HG02571 (cell line): ENCODE data around the gene DDX54.
"Not testable (repeated sequence)": the region's sequence is repeated elsewhere in the genome, so short reads cannot be mapped to it uniquely, and the experiment has no call there.

Experiments used
- ATAC-seq: cut with Tn5 transposase; IDR thresholded peaks from one replicate; pipeline ENCODE4 v1.9.1; 2021; ENCODE audit warnings: mild to moderate bottlenecking, moderate library complexity; ENCODE audit not compliant: unreplicated experiment

Gene DDX54

DNA sequence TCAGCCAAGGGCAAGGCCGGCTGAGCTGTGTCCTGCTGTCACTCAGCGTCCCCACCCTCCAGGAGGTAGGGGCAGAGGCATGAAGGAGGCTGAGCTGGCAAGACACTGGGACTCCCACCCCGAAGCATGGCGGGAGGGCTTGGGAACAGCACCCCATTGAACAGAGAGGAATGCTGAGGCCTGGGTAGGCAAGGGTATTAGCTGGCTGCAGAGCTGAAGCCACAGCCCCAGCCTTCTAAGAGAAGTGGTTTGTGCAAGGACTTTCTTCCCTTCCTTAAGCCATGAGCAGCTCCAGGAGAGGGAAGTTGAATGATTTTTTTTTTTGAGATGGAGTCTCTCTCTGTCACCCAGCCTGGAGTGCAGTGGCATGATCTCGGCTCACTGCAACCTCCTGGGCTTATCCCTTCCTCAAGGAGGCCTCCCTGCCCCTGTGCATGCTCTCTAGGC lies 42.4 kb downstream of the DDX54 start:
- ATAC-seq: no peak

- no peak for ATAC-seq
Observed at GRCh38 chr12:113142173-113142885, 42.9 kb downstream of the DDX54 start.

DNA sequence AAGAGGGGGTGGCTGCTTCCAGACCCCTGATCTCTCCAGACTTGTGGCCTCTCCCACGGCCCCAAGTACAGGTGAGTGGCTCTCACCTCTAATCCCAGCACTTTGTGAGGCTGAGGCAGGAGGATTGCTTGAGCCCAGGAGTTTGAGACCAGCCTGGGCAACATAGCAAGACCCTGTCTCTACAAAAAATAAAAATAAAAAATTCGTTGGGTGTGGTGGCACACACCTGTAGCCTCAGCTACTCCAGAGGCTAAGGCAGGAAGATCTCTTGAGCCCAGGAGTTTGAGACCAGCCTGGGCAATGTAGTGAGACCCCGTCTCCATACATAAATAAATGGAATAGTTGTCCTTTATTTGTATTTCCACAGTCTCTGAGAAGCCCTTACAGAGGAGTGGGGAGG lies 43.6 kb downstream of the DDX54 start:
- ATAC-seq: not testable (repeated sequence)

- ATAC-seq: no peak
Observed at GRCh38 chr12:113140706-113141105, 44.6 kb downstream of the DDX54 start.

DNA sequence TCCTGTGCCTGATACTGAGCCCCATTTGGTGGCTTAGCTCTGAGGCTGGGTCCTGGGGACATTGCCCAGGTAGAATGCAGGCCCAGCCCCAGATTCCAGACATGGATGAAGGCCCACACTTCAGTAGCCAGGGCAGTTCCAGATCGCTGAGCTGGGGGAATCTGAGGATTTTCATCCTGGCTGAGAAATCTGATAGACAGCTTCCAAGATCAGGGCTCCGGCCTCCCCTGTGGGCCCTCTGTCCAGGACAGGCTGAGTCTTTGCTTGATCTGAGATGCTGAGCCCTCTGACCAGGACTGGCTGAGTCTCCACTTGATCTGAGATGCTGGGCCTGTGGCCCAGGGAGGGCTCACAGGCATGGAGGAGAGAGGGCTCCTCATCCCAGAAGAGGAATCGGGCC lies 46.5 kb downstream of the DDX54 start:
- no peak for ATAC-seq

DNA sequence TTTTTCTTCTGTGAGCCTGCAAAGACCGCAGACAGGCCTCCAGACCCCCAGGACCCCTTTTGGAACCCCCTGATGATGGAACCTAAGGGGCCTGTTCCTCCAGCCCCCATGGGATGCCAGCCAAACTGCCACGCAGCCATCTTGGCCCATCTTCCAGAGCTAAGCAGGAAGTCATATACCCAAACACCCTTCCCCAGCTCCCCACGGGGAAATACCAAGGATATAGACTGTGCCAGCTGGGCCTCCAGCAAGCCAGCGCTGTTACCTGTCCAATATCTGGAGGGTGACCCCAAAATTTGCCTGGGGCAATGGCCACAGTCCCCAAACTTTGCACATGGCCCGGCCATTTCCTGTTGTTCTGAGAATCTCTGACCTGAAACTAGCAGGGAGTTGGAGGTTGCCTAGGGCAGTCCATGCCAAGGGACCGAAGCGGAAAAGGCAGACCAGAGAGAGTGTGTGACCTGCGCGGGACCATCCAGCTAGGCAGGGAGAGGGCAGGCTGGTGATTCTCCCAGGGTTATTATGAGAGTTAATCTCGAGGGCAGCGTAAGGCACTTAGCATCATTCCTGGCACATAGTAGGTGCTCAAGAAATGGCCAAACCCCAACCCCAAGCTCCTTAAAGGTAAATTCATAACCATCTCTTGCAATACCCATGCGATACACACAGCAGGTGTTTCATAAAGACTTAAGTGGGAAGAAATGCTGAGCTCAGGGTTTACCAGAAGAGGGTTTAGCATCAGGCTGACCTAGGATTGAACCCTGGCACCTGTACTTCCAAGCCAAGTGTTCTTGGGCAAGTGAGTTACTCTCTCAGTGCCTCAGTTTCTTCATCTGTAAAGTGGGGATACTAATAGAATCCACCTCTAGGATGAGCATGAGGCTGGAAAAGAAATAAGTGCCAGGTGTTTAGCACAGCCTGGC lies 47.2 kb downstream of the DDX54 start:
- ATAC-seq: no peak

GRCh38 chr12:113136990-113137511 lies 48.2 kb downstream of the DDX54 start:
- no peak for ATAC-seq

- no peak for ATAC-seq
Observed at GRCh38 chr12:113136128-113136989, 48.9 kb downstream of the DDX54 start.

DNA sequence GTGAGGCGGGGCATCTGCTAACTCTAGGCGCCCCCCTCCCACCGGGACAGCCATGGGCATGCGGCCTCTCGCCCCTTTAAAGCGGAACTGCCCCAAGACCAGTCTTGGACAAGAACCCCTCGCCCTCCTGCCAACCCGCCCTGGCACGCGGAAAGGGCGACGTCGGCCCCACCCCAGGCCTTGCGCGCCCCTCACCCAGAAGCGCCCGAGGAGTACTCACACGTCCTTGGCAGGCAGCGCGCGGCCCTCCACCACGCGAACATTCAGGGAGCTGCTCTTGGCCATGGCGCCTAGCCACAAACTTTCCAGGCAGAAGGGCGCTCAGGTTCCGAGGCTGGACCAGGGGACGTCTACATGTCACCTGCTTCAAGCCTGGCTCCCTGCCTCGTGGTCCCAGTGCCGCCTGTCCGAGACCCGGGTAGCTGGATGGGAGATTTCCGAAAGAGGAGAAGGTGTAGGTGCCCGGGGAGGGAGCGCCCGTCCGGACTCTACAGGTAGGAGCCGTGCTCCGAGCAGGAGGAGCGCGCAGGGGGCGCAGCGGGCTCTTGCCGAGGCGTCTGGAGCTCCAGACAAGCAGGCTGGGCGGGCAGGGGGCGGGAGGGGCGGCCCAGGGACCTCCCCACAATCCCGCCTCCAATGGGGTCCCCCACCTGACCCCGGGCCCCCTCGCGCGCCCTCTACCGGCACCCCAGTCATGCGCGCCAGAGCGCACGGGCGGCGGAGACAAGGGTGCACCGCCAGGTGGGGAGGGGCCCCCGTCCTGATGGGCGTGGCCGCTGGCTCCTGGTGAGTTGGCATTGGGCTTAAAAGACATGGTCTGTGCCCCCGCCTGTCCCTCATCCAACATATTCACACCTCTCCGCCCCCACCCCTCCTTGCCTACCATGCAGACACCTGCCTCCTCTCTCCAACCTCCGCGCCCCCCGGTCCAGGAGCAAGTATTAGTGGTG lies 49.8 kb downstream of the DDX54 start, which contains the start of gene RASAL1:
RASAL1 (minus strand) TSS at position 584 of the 950 bp plus-strand sequence; CDS start at position 285, 299 bp downstream.
- no peak for ATAC-seq

DNA sequence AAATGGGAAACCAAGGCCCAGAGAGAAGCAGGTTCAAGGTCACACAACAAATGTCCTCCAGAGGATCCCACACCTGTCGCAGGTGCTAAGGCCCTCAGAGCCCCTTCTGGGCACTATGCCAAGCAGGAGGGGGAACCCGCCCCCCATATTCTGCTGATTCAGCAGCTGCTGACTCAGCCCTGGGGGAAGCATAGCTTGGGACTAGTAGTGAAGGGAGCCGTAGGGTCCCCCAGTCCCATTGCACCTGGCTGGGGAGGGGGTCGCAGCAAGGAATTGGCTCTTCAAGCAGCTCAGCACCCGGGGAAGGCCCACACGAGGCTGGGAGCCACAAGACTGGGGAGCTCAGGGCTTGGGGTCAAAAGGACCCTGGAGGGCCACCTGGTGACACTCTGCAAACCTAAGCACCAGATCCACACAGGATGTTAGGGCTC lies 50.7 kb downstream of the DDX54 start:
- ATAC-seq: no peak

DNA sequence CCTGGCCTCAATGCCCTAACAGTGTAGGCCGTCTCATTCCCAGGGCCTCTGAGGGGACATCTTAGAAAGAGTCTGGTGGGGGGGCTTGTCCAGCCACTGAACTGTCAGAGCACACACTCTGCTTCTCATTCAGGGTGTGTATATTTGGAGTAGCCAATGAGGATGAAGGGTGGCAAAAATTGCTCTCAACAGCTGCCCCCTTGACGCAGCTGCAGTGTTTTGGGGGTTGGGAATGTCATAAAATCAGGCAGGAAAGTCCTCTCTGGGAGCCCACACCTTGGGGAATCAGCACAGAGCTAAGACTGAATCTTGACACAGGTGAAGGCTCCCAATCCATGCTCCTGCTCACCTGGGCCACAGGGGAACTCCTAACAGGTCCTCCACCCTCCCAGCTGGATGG lies 51.2 kb downstream of the DDX54 start:
- ATAC-seq: no peak

GRCh38 chr12:113133666-113134065 lies 51.6 kb downstream of the DDX54 start:
- ATAC-seq: no peak

GRCh38 chr12:113133036-113133435 lies 52.2 kb downstream of the DDX54 start:
- no peak for ATAC-seq

DNA sequence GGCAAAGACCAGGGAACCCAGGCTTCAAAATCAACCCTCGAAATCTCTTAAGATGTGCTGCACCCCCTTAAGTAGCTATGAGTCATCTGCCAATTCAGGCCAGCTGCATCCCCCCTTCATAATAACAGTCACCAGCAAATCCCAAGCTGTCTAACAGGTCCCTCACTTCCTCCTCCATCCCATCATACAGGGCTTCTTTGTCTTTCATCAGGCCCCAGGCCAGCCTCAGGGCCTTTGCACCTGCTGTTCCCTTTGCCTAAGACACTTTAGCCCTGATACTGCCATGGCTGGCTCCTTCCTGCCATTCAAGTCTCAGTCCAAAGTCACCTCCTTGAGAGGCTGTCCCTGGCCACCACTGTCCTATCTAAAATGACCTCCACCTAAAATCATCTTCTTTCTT lies 53.7 kb downstream of the DDX54 start:
- ATAC-seq: no peak

DNA sequence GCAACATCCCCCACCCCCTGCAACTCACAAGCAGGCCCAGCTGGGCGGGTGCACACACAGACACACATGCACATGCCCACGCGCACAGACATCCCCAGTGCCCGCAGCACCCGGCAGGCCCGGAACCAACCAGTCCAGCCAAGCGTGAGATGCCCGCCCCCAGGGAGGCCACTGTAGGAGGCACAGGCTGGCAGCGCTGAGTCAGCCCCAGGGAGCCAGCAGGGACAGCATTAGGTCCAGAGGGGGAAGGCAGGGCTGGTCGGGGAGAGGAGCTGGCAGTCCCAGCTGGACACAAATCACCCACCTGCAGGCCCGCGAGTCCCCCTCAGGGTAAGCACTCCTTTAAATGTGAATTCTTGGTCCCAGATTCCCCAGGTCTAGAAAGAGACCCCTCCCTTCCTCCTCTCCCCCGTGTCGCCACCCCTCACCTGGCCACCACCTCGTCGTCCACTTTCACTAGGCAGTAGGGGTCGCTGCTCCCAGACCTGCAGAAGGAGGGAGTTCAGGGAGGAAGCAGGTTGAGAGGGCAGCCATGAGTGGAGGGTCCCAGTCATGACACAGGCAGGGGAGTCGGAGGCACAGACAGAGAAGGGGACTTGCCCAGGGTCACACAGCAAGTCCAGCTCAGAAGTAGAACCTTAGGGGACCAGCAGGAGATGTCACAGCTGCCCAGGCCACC lies 54.7 kb downstream of the DDX54 start:
- ATAC-seq: no peak

DNA sequence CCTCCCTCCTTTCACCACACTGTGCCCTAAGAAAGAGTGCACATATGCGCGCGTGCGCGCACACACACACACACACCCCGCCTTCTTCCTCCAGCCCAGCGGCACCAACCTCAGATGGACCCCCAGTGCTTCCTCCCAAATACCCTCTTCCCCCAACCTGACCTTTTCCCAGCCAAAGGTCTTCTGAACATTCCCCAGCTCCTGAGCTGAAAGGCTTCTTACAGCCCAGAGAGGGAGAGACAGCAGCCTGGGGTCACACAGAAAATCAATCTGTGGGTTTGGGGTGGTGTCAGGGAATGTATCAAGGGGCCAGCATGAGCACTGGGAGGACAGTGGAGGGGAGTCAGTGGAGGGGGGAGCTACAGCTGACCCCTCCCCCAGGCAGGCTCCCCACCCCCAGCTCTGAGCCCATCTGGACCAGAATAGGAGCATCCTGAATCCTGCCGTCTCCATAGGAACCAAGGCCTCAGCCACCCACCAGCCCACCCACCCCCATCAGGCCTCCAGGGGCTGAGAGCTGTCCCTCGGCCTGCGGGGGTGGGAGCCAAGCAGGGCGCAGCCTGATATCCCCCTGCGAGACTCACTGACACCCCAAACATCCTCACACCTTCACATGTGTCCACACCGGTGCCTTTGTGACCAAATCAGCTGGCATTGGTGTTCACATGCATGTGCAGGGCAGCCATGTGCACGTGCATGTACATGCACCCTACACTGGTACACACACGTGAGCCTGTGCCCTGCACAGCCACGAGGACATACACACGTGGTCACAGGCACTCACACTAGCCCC lies 55.4 kb downstream of the DDX54 start:
- no peak for ATAC-seq

DNA sequence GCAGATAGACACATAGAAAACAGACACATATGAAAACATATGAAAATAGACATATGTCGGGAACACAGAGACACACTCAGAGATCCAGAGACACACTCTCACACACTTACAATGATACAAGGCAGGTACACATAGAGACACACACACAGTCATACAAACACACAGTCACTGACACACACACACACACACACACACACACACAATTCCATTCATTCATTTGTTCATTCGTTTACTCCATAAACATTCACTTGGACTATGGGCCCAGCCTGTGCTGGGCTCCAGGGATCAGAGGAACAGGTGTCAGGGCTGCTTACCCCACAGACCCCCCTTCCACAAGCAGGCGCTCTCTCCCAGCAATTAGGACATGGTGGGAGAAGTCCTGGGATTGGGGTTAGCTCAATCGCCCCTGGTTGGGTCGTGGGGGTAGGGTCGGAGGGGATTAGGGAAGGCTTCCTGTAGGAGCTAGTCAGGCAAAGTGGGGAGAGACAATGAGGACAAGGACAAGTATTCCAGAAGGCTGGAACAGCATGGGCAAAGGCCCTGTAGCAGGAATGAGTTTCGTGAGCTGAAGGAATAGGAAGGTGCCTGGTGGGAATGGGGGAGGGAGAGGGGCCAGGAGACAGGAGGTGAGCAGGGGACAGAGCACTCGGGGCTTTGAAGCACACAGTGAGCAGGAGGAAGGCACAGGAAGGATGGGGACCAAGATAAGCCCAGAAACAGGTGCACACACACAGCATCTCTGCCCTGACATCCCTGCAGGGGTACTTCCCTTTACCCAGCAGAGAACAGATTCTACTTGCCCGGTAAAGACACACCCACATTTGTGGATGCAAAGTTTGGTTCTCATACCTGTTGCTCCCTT lies 56.2 kb downstream of the DDX54 start:
- ATAC-seq: no peak
